OCI-LY7 (cell line): ENCODE data around the gene SH3RF1.

ENCODE experiments used
- CTCF ChIP-seq: fragments of 200-600 bp; sonication (generic); conservative IDR thresholded peaks from 2 replicates; pipeline ENCODE4 v1.5.1; 2014; ENCODE audit warnings: mild to moderate bottlenecking, antibody characterized with exemption, low read length, moderate library complexity, mixed read lengths
- EZH2phosphoT487 ChIP-seq: fragments of 200-600 bp; sonication (generic); IDR thresholded peaks from 2 replicates; pipeline ENCODE4 v1.6.1; 2018; ENCODE audit warnings: low read depth, borderline replicate concordance, mild to moderate bottlenecking, mixed run types, antibody characterized with exemption, low read length, moderate library complexity, mixed read lengths

- TF ChIP-seq CTCF (no peak), EZH2phosphoT487 (no peak)
Observed at GRCh38 chr4:169108303-169108702, 162.5 kb downstream of the SH3RF1 start.
